ENCODE results near the gene IL32.
"Not testable (repeated sequence)": the region's sequence is repeated elsewhere in the genome, so short reads cannot be mapped to it uniquely, and the experiment has no call there.

The IL32 gene

GRCh38 chr16:3072576-3073263 is 7.3 kb downstream of the IL32 start:
- DNase-seq, result not testable (repeated sequence)

GRCh38 chr16:3073448-3073847 is 8.0 kb downstream of the IL32 start:
- DNase-seq, result no peak

GRCh38 chr16:3074860-3075522 is 9.6 kb downstream of the IL32 start:
- no peak for DNase-seq

- DNase-seq, result no peak
Measured at GRCh38 chr16:3075523-3075915, 10.1 kb downstream of the IL32 start.

GRCh38 chr16:3075946-3076345 is 10.5 kb downstream of the IL32 start:
- not testable (repeated sequence) for DNase-seq

- no peak for DNase-seq
Measured at GRCh38 chr16:3076577-3076976, 11.1 kb downstream of the IL32 start.

- DNase-seq, result no peak
Measured at GRCh38 chr16:3080024-3080423, 14.6 kb downstream of the IL32 start.

GRCh38 chr16:3081957-3082356 is 16.5 kb downstream of the IL32 start:
- not testable (repeated sequence) for DNase-seq

GRCh38 chr16:3083408-3083807 is 18.0 kb downstream of the IL32 start:
- DNase-seq, result not testable (repeated sequence)

- DNase-seq, result no peak
Measured at GRCh38 chr16:3084491-3084890, 19.1 kb downstream of the IL32 start.

- no peak for DNase-seq
Measured at GRCh38 chr16:3084969-3085670, 19.7 kb downstream of the IL32 start.

GRCh38 chr16:3085868-3086595 is 20.6 kb downstream of the IL32 start:
- no peak for DNase-seq

- no peak for DNase-seq
Measured at GRCh38 chr16:3086596-3087242, 21.3 kb downstream of the IL32 start.

- no peak for DNase-seq
Measured at GRCh38 chr16:3087243-3088235, 22.1 kb downstream of the IL32 start.

- DNase-seq, result no peak
Measured at GRCh38 chr16:3088450-3088849, 23.0 kb downstream of the IL32 start.

- no peak for DNase-seq
Measured at GRCh38 chr16:3088925-3089716, 23.7 kb downstream of the IL32 start.

GRCh38 chr16:3089717-3090592 is 24.5 kb downstream of the IL32 start:
- DNase-seq, result no peak

- DNase-seq, result no peak
Measured at GRCh38 chr16:3091551-3091950, 26.1 kb downstream of the IL32 start.

GRCh38 chr16:3092501-3092941 is 27.1 kb downstream of the IL32 start:
- no peak for DNase-seq
